ENCODE measurements around the gene PTEN. TPM values are rescaled to one million over a fixed set of nuclear protein-coding genes. Genes with fewer than 3 reads are reported as not detected.

The PTEN gene
- total RNA-seq, 1 experiment from 2014 or later = 58.7 TPM

- Histone ChIP-seq H3K27me3 (ENCODE audit: insufficient read depth, low read length) (no peaks in the 10 kb centered on the region), H3K36me3 (ENCODE audit: control insufficient read depth in 1 of 2, insufficient read depth in 2 of 2, low read length in 2 of 2) (peaks cover 0 to 2% of the 10 kb centered on the region in 2 experiments; a peak in 1 of 4 replicates), H3K4me2 (ENCODE audit: low read length) (no peak overlapping the region), H2AFZ (ENCODE audit: low read depth, low read length, poor library complexity, severe bottlenecking) (no peak overlapping the region), H3K9me2 (ENCODE audit: insufficient read depth) (no peaks in the 10 kb centered on the region), H3K79me2 (ENCODE audit: insufficient read depth, low read length) (peaks cover 96% of the 10 kb centered on the region), H3K9me3 (ENCODE audit: control insufficient read depth in 1 of 2, insufficient read depth in 1 of 2, low read depth in 1 of 2, low read length in 2 of 2) (no peaks in the 10 kb centered on the region), H4K20me1 (ENCODE audit: insufficient read depth) (0 out of 2 replicates have a peak, but pooled peaks cover 3% of the 10 kb centered on the region), H3K27ac (ENCODE audit: low read depth, low read length) (no peak overlapping the region), H3K9ac (ENCODE audit: low read length) (no peak overlapping the region), H3K4me1 (ENCODE audit: control insufficient read depth in 1 of 2, insufficient read depth in 2 of 2, low read length in 2 of 2) (peaks cover 0 to 3% of the 10 kb centered on the region in 2 experiments; a peak in 1 of 4 replicates), H3K4me3 (replicated peaks in 1 of 2; ENCODE audit: low read depth in 1 of 2, low read length in 2 of 2) (no peak overlapping the region)
- TF ChIP-seq SP1 (IDR thresholded peaks at IDR 0.05; ENCODE audit: low read depth) = no peak
- no peak for TF ChIP-seq CTCF (IDR thresholded peaks at IDR 0.05 in 2 of 3, conservative IDR thresholded peaks at IDR 0.05 in 1 of 3; ENCODE audit: borderline replicate concordance in 1 of 3, insufficient read depth in 1 of 3, low read depth in 2 of 3, low read length in 2 of 3)
- TF ChIP-seq RAD21 (IDR thresholded peaks at IDR 0.05; ENCODE audit: low read depth) = no peak
- TF ChIP-seq YY1 (IDR thresholded peaks at IDR 0.05; ENCODE audit: extremely low read depth, insufficient replicate concordance, low read depth, low read length) = no peak
- TF ChIP-seq POLR2A (IDR thresholded peaks at IDR 0.05; ENCODE audit: borderline replicate concordance, extremely low read depth, insufficient read depth, insufficient read length) = no peak
- TF ChIP-seq EGR1 (IDR thresholded peaks at IDR 0.05; ENCODE audit: low read depth) = no peak
- TF ChIP-seq ZFX (IDR thresholded peaks at IDR 0.05) = no peak
- no peak for TF ChIP-seq EZH2phosphoT487 (IDR thresholded peaks at IDR 0.05; ENCODE audit: borderline replicate concordance)
- no peak for TF ChIP-seq TCF7L2 (IDR thresholded peaks at IDR 0.05; ENCODE audit: borderline replicate concordance, extremely low read depth, insufficient read depth, insufficient read length)
- no peak for TF ChIP-seq FOSL1 (IDR thresholded peaks at IDR 0.05; ENCODE audit: low read depth)
- TF ChIP-seq POLR2AphosphoS5 (IDR thresholded peaks at IDR 0.05; ENCODE audit: low read depth, low read length) = no peak
- TF ChIP-seq ATF3 (IDR thresholded peaks at IDR 0.05) = no peak
- TF ChIP-seq SIN3A (IDR thresholded peaks at IDR 0.05; ENCODE audit: low read depth) = no peak
- no peak for TF ChIP-seq MAX (IDR thresholded peaks at IDR 0.05)
- no peak for TF ChIP-seq ELF1 (IDR thresholded peaks at IDR 0.05; ENCODE audit: borderline replicate concordance, low read depth)
- no peak for TF ChIP-seq EZH2 (IDR thresholded peaks at IDR 0.05)
- BruUV-seq (replicated peaks) = no TSS peak
- ChIA-PET POLR2A (no interaction called here), RAD21 (ENCODE audit: low non-redundant PET in 1 of 2, low total read pairs in 2 of 2, uncharacterized antibody in 2 of 2, unreplicated experiment in 2 of 2) (no interaction called here), CTCF (no interaction called here)
- no peak for ATAC-seq
- intact Hi-C loops (cut with micrococcal nuclease) = no loop called here
- DNase-seq (ENCODE audit: low read depth, low spot score) = no peak
Measured at GRCh38 chr10:87920538-87920937, 57.1 kb downstream of the PTEN start.
